Right cardiac atrium (tissue), 5 donors: Measurements from ENCODE around the gene HIC1. TPM values are rescaled to one million over a fixed set of nuclear protein-coding genes. Genes with fewer than 3 reads are reported as not detected.

ENCODE experiments used
- ATAC-seq, 2 donors: fragments of 200-7000 bp; cut with Tn5 transposase; one replicate each; pipeline versions ENCODE4 v1.8.0 to v1.9.1; 2020; ENCODE audit warnings: moderate library complexity in 2 of 2, mild to moderate bottlenecking in 1 of 2
- DNase-seq, 3 donors: peaks; one replicate each; pipeline ENCODE4 v3.0.0-alpha.2; 2020
- H3K27ac ChIP-seq: one replicate; pipeline ENCODE4 v1.5.1; 2013; ENCODE audit warnings: mild to moderate bottlenecking, low read length, control low read depth, moderate library complexity
- H3K27me3 ChIP-seq: one replicate; pipeline ENCODE4 v1.6.1; 2013; ENCODE audit not compliant: control insufficient read depth, insufficient read depth
- H3K4me1 ChIP-seq: one replicate; pipeline ENCODE4 v1.6.1; 2013; ENCODE audit warnings: low read length; ENCODE audit not compliant: control insufficient read depth, insufficient read depth
- H3K4me3 ChIP-seq: one replicate; pipeline ENCODE4 v1.5.1; 2013; ENCODE audit warnings: low read length, control low read depth
- H3K9me3 ChIP-seq: one replicate; pipeline ENCODE4 v1.6.1; 2013; ENCODE audit warnings: low read length; ENCODE audit not compliant: control insufficient read depth
- WGBS: extraction: QIAGEN DNeasy Blood & Tissue Kit; methylation state at CpG from one replicate; pipeline ENCODE4 v1.1.7; 2013; 5-methylcytosine and 5-hydroxymethylcytosine counted together
- intact Hi-C, 4 donors: fragments of 100-400 bp; cut with DNase I; formaldehyde crosslinking; loops; one replicate each; pipeline versions ENCODE4 v1.11.0 to v1.14.0; 2022 to 2023
- polyA plus RNA-seq: library from polyadenylated mRNA; stranded (reverse); fragments of 200-250 nt; gene quantifications from one replicate; pipeline ENCODE4 v1.2.3, GENCODE V29; 2013
- total RNA-seq, 4 donors: library from RNA; stranded (reverse); fragmentation: NEBNext Ultra II Directional; extraction: Animal tissue kit (Norgen Biotek cat#: 25700); gene quantifications; one replicate each; pipeline ENCODE4 v1.2.1, GENCODE V29; 2021
- donor health status: healthy with polysubstance abuse.
- donor health status: DM: no; HTN: yes; CAD: no.
- donor health status: DM: no; HTN: no; CAD: no.
- donor health status: DM: no; HTN: yes; CAD: no; lungs with severe emphysema.
- donor health status: DM: yes; HTN: yes; CAD: no.

Gene HIC1
- total and polyA plus RNA-seq, 5 donors, result 10.3 to 33.0 (median 24.2) TPM

- ATAC-seq (no peak), DNase-seq (no peak)
- intact Hi-C loops, result no loop called here
- Histone ChIP-seq H3K4me3 (no peak overlapping the region), H3K4me1 (no peaks in the 10 kb centered on the region), H3K9me3 (no peaks in the 10 kb centered on the region), H3K27ac (no peak overlapping the region), H3K27me3 (no peaks in the 10 kb centered on the region)
- 87% methylated on average over 19 of the region's 19 CpGs for WGBS
Observed at GRCh38 chr17:2017274-2017941, 37.5 kb upstream of the HIC1 start.

GRCh38 chr17:2018716-2019510 is 36.0 kb upstream of the HIC1 start:
- no peak overlapping the region for H3K27ac ChIP-seq
- H3K4me1 ChIP-seq, result no peaks in the 10 kb centered on the region
- H3K9me3 ChIP-seq, result no peaks in the 10 kb centered on the region
- DNase-seq, result peak in 1 of 3 donors; percentile 15
- 76% methylated on average over 24 of the region's 24 CpGs for WGBS
- ATAC-seq, result no peak
- no peaks in the 10 kb centered on the region for H3K27me3 ChIP-seq
- intact Hi-C loops, result no loop called here
- H3K4me3 ChIP-seq, result no peak overlapping the region

GRCh38 chr17:2019723-2020122 is 35.2 kb upstream of the HIC1 start:
- Histone ChIP-seq H3K4me1 (no peaks in the 10 kb centered on the region), H3K4me3 (no peak overlapping the region), H3K27me3 (no peaks in the 10 kb centered on the region), H3K9me3 (no peaks in the 10 kb centered on the region), H3K27ac (no peak overlapping the region)
- 77% methylated on average over 8 of the region's 8 CpGs for WGBS
- ATAC-seq, result no peak
- DNase-seq, result peak in 1 of 3 donors; percentile 13
- intact Hi-C loops, result loop anchor here in 1 of 4 donors (10.0 kb wide), 1 partner anchor 45 kb away; no protein-coding TSS in a partner anchor

GRCh38 chr17:2020721-2021120 is 34.2 kb upstream of the HIC1 start:
- no peak overlapping the region for H3K4me3 ChIP-seq
- intact Hi-C loops, result loop anchor here in 1 of 4 donors (10.0 kb wide), 1 partner anchor 46 kb away; no protein-coding TSS in a partner anchor
- no peaks in the 10 kb centered on the region for H3K9me3 ChIP-seq
- H3K27ac ChIP-seq, result no peak overlapping the region
- peak; percentile 55 to 80 (median 79) for DNase-seq
- ATAC-seq, result peak in 1 of 2 donors; percentile 58
- no peaks in the 10 kb centered on the region for H3K4me1 ChIP-seq
- WGBS, result 42% methylated on average over 8 of the region's 8 CpGs
- no peaks in the 10 kb centered on the region for H3K27me3 ChIP-seq

GRCh38 chr17:2022647-2023240 is 32.2 kb upstream of the HIC1 start:
- Histone ChIP-seq H3K27me3 (no peaks in the 10 kb centered on the region), H3K27ac (no peak overlapping the region), H3K4me1 (no peaks in the 10 kb centered on the region), H3K9me3 (no peaks in the 10 kb centered on the region), H3K4me3 (no peak overlapping the region)
- DNase-seq, result peak in 1 of 3 donors; percentile 38
- WGBS, result 77% methylated on average over 15 of the region's 15 CpGs
- no peak for ATAC-seq
- intact Hi-C loops, result loop anchor here in 1 of 4 donors (10.0 kb wide), 1 partner anchor 48 kb away; no protein-coding TSS in a partner anchor

GRCh38 chr17:2023256-2023655 is 31.6 kb upstream of the HIC1 start:
- intact Hi-C loops, result loop anchor here in 1 of 4 donors (10.0 kb wide), 1 partner anchor 48 kb away; no protein-coding TSS in a partner anchor
- Histone ChIP-seq H3K27me3 (no peaks in the 10 kb centered on the region), H3K27ac (no peak overlapping the region), H3K9me3 (no peaks in the 10 kb centered on the region), H3K4me1 (no peaks in the 10 kb centered on the region), H3K4me3 (no peak overlapping the region)
- 59% methylated on average over 16 of the region's 16 CpGs for WGBS
- DNase-seq (peak in 1 of 3 donors; percentile 28), ATAC-seq (no peak)

- ATAC-seq, result peak; percentile 6 to 26
- Histone ChIP-seq H3K9me3 (no peaks in the 10 kb centered on the region), H3K27me3 (no peaks in the 10 kb centered on the region), H3K27ac (no peak overlapping the region), H3K4me3 (peak overlapping the region; percentile 62), H3K4me1 (no peaks in the 10 kb centered on the region)
- intact Hi-C loops, result loop anchor here in 1 of 4 donors (10.0 kb wide), 1 partner anchor 49 kb away; no protein-coding TSS in a partner anchor
- DNase-seq, result peak; percentile 71 to 77 (median 77)
- 1% methylated on average over 85 of the region's 85 CpGs for WGBS
Observed at GRCh38 chr17:2023692-2024571, 31.0 kb upstream of the HIC1 start.

GRCh38 chr17:2024572-2025219 is 30.2 kb upstream of the HIC1 start:
- ATAC-seq, result no peak
- peak overlapping the region; percentile 62 for H3K4me3 ChIP-seq
- no peaks in the 10 kb centered on the region for H3K27me3 ChIP-seq
- no peaks in the 10 kb centered on the region for H3K4me1 ChIP-seq
- DNase-seq, result peak in 1 of 3 donors; percentile 47
- intact Hi-C loops, result loop anchor here in 2 of 4 donors (5.0 to 10.0 kb wide), 2 partner anchors 50 to 452 kb away; no protein-coding TSS in a partner anchor
- no peaks in the 10 kb centered on the region for H3K9me3 ChIP-seq
- WGBS, result under 1% methylated on average over 73 of the region's 73 CpGs
- no peak overlapping the region for H3K27ac ChIP-seq

- Histone ChIP-seq H3K9me3 (no peaks in the 10 kb centered on the region), H3K4me3 (peak within 1 kb of the TSS; percentile 62), H3K27ac (peak within 1 kb of the TSS; percentile 74), H3K27me3 (no peaks in the 10 kb centered on the region), H3K4me1 (no peaks in the 10 kb centered on the region)
- intact Hi-C loops, result loop anchor here in 2 of 4 donors (5.0 to 10.0 kb wide), 2 partner anchors 50 to 453 kb away; no protein-coding TSS in a partner anchor
- ATAC-seq (peak; percentile 55 to 59), DNase-seq (peak; percentile 77 to 91 (median 88))
- under 1% methylated on average over 47 of the region's 47 CpGs for WGBS
Observed at GRCh38 chr17:2025220-2025621, 29.7 kb upstream of the HIC1 start, which contains the start of gene RTN4RL1. Gene RTN4RL1, minus strand, starts transcription at chr17:2025334. Its CDS starts 469 bp downstream, at chr17:2024865.
